Nephron progenitor cell (in vitro differentiated cells): ENCODE results near the gene MECR.

Experiments
- DNase-seq: peaks from one replicate; pipeline ENCODE4 v3.0.0; 2021
- H3K27ac Mint-ChIP-seq: 2 replicates; pipeline ENCODE4 v1.8.0; 2021; ENCODE audit warnings: mild to moderate bottlenecking, moderate library complexity, mixed read lengths
- H3K27me3 Mint-ChIP-seq: 2 replicates; pipeline ENCODE4 v1.8.0; 2021; ENCODE audit warnings: mild to moderate bottlenecking, low read depth, mixed read lengths; ENCODE audit not compliant: poor library complexity
- H3K36me3 Mint-ChIP-seq: 2 replicates; pipeline ENCODE4 v1.8.0; 2021; ENCODE audit warnings: low read depth, mixed read lengths
- H3K4me1 Mint-ChIP-seq: 2 replicates; pipeline ENCODE4 v1.8.0; 2021; ENCODE audit warnings: mixed read lengths
- H3K4me3 Mint-ChIP-seq: 2 replicates; pipeline ENCODE4 v1.8.0; 2021; ENCODE audit warnings: mild to moderate bottlenecking, moderate library complexity, mixed read lengths
- H3K9me3 Mint-ChIP-seq: 2 replicates; pipeline ENCODE4 v1.8.0; 2021; ENCODE audit warnings: mild to moderate bottlenecking, moderate library complexity, mixed read lengths
- TF ChIP-seq, protein P1 (sequence below): fragments of 200-600 bp; sonication (generic); IDR thresholded peaks from 2 replicates; pipeline ENCODE4 v1.5.0; 2021; ENCODE audit warnings: antibody characterized with exemption

Gene MECR

DNA sequence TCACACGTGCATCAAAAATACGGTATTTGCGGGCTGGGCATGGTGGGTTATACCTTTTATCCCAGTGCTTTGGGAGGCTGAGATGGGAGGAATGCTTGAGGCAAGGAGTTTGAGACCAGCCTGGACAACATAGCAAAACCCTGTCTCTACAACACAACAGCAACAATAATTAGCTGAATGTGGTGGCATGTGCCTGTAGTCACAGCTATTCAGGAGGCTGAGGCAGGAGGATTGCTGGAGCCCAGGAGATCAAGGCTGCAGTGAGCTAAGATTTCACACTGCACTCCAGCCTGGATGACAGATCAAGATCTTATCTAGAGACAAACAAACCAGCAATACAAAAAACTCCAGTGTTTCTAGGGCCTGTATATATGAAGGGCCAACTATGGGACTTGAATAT, 36.2 kb upstream of the MECR start:
- TF ChIP-seq, protein P1, sequence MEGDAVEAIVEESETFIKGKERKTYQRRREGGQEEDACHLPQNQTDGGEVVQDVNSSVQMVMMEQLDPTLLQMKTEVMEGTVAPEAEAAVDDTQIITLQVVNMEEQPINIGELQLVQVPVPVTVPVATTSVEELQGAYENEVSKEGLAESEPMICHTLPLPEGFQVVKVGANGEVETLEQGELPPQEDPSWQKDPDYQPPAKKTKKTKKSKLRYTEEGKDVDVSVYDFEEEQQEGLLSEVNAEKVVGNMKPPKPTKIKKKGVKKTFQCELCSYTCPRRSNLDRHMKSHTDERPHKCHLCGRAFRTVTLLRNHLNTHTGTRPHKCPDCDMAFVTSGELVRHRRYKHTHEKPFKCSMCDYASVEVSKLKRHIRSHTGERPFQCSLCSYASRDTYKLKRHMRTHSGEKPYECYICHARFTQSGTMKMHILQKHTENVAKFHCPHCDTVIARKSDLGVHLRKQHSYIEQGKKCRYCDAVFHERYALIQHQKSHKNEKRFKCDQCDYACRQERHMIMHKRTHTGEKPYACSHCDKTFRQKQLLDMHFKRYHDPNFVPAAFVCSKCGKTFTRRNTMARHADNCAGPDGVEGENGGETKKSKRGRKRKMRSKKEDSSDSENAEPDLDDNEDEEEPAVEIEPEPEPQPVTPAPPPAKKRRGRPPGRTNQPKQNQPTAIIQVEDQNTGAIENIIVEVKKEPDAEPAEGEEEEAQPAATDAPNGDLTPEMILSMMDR, result no peak
- H3K27me3 Mint-ChIP-seq, result peaks cover 8% of the 10 kb centered on the region

DNA sequence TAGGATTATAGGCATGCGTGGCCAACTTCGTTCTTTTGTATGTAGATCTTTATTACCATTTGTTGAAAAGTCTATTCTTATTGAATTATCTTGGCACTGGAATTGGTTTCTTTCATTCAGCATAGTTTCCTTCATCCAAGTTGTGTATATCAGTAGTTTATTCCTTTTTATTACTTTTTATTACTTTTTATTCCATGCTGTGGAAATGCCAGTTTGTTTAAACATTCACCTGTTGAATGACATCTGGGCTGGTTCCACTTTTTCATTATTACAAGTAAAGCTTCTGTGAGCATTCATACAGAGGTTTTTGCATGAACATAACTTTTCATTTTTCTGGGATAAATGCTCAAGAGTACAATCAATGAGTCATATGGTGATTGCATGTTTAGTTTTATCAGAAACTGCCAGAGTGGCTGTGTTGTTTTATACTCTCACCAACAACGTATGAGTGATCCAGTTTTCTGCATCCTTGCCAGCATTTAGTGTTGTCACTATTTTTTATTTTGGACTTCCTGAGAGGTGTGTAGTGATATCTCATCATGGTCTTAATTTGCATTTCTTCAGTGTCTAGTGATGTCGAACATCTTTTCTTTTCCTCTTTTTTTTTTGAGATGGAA, 34.1 kb upstream of the MECR start:
- TF ChIP-seq, protein P1, result no peak
- H3K27me3 Mint-ChIP-seq, result peaks cover 9% of the 10 kb centered on the region
- H3K27ac Mint-ChIP-seq, result no peak overlapping the region
- no peak for DNase-seq
- H3K4me3 Mint-ChIP-seq, result no peak overlapping the region
- H3K9me3 Mint-ChIP-seq, result peaks cover 26% of the 10 kb centered on the region
- peaks cover 40% of the 10 kb centered on the region for H3K36me3 Mint-ChIP-seq
- H3K4me1 Mint-ChIP-seq, result peaks cover 48% of the 10 kb centered on the region

More for the DNA sequence above, 36.2 kb upstream of the MECR start:
- Mint-ChIP-seq H3K9me3 (peaks cover 26% of the 10 kb centered on the region), H3K4me3 (peak overlapping the region; percentile 55), H3K27ac (peak overlapping the region; percentile 95), H3K36me3 (peaks cover 36% of the 10 kb centered on the region), H3K4me1 (peaks cover 61% of the 10 kb centered on the region)
- DNase-seq, result no peak

DNA sequence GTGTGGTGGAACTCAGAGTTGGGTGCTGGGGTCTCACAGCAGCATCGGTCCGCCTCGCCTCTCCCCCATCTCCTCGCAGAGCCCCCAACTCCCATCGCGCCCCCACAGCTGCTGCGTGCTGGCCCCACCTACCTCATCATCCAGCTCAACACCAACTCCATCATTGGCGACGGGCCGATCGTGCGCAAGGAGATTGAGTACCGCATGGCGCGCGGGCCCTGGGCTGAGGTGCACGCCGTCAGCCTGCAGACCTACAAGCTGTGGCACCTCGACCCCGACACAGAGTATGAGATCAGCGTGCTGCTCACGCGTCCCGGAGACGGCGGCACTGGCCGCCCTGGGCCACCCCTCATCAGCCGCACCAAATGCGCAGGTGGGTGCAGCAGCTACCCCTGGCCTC, 29.8 kb upstream of the MECR start:
- Mint-ChIP-seq H3K36me3 (peaks cover 37% of the 10 kb centered on the region), H3K27ac (no peak overlapping the region), H3K9me3 (peaks cover 21% of the 10 kb centered on the region), H3K4me3 (peak overlapping the region; percentile 84), H3K27me3 (peaks cover 9% of the 10 kb centered on the region), H3K4me1 (peaks cover 43% of the 10 kb centered on the region)
- no peak for DNase-seq
- TF ChIP-seq, protein P1, result no peak

DNA sequence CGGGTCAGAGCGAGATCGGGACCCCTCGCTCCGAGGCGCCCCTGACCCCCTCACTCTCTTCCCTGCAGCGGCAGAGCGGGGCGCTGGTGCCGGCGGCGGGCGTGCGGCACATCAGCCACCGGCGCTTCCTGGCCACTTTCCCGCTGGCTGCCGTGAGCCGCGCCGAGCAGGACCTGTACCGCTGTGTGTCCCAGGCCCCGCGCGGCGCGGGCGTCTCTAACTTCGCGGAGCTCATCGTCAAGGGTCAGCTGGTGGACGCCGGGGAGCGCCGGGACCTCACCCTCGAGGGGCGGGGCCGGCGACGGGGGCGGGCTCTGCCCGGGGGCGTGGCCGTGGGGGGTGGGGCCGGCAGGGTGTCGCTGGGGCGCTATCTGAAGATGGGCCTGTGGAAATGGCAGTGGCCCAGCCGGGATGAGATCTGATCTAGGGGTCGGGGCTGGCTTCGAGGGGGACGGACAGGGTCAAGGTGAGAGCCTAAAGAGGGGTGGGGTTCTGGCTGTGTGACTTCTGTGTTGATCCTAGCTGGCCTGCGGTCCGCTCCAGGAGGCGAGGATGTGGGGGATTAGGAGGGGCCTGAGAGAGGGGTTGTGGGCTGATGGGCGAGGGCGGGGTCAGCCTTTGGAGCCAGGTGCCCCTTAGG, 29.2 kb upstream of the MECR start:
- H3K27me3 Mint-ChIP-seq, result peaks cover 9% of the 10 kb centered on the region
- peaks cover 15% of the 10 kb centered on the region for H3K9me3 Mint-ChIP-seq
- H3K36me3 Mint-ChIP-seq, result peaks cover 31% of the 10 kb centered on the region
- TF ChIP-seq, protein P1, result no peak
- peak; percentile 84 for DNase-seq
- H3K4me3 Mint-ChIP-seq, result peak overlapping the region; percentile 84
- peaks cover 46% of the 10 kb centered on the region for H3K4me1 Mint-ChIP-seq
- no peak overlapping the region for H3K27ac Mint-ChIP-seq

DNA sequence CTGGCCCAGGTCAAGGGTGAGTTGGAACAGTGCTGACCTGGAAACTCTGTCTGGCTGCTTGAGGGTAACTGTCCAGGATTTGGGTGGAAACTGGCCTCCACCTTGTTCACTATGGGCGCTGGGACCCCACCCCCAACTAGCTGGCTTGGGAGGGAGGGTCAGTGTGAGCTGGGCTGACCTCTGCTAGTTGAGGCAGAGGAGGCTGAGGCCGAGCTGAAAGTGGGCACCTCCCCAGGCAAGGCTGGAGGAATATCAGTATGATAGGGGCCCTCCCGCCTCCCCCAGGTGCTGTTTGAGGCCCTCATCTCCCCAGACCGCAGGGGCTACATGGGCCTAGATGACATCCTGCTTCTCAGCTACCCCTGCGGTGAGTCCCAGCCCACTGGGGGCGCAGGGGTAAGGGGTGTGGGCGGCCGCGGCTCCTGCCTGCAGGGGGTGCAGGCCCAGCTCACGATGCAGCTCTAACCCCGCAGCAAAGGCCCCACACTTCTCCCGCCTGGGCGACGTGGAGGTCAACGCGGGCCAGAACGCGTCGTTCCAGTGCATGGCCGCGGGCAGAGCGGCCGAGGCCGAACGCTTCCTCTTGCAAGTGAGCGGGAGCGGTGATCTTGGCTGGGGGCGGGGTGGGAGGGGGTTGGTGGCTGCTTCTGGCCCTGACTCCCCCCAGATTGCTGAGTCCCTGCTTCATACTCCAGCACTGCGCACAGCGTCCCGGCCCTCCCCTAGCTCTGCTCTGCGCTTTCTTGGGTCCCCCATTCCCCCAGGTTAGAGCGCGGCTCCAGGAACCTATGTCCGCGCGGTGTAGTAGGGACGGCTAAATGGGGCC, 28.5 kb upstream of the MECR start:
- peaks cover 23% of the 10 kb centered on the region for H3K36me3 Mint-ChIP-seq
- H3K27ac Mint-ChIP-seq, result no peak overlapping the region
- peaks cover 8% of the 10 kb centered on the region for H3K9me3 Mint-ChIP-seq
- H3K4me1 Mint-ChIP-seq, result peaks cover 53% of the 10 kb centered on the region
- peak; percentile 48 for DNase-seq
- H3K4me3 Mint-ChIP-seq, result peak overlapping the region; percentile 84
- H3K27me3 Mint-ChIP-seq, result peaks cover 9% of the 10 kb centered on the region
- TF ChIP-seq, protein P1, result no peak
